DND-41 (cell line): ENCODE results near the gene C10orf105.

Experiments used
- CTCF ChIP-seq: IDR thresholded peaks from 2 replicates; pipeline ENCODE4 v1.5.1; 2012; ENCODE audit warnings: borderline replicate concordance, low read length, moderate library complexity, mild to moderate bottlenecking; ENCODE audit not compliant: poor library complexity, severe bottlenecking; ENCODE audit errors: extremely low read depth
- EZH2 ChIP-seq: IDR thresholded peaks from 3 replicates; pipeline ENCODE4 v1.6.1; 2012; ENCODE audit warnings: borderline replicate concordance, low read depth, mild to moderate bottlenecking, moderate library complexity, low read length, inconsistent platforms; ENCODE audit not compliant: severe bottlenecking

GRCh38 chr10:71723311-71723710 is 3.7 kb upstream of the C10orf105 start:
- no peak for TF ChIP-seq CTCF
- TF ChIP-seq EZH2, result no peak
